Endothelial cell of umbilical vein (primary cell): ENCODE measurements around the gene MIA3. TPM values are rescaled to one million over a fixed set of nuclear protein-coding genes. Genes with fewer than 3 reads are reported as not detected.

Experiments used
- BruUV-seq: library from RNA; stranded (reverse); fragments of 400-500 nt; replicated peaks from 2 replicates; lab custom pipeline; 2021; lab: Mats Ljungman, UMichigan
- CTCF ChIA-PET: fragments of 300-600, 350-600 bp; sonication (Branson Sonifier 250); formaldehyde crosslinking; loops from one replicate; lab custom pipeline; 2021; ENCODE audit warnings: antibody characterized with exemption, inconsistent platforms; lab: Charles Lee
- POLR2A ChIA-PET: fragments of 300-600, 350-600 bp; sonication (Branson Sonifier 250); formaldehyde crosslinking; loops from one replicate; lab custom pipeline; 2021; ENCODE audit warnings: antibody characterized with exemption, inconsistent platforms; lab: Charles Lee
- DNase-seq: peaks from one replicate; pipeline ENCODE4 v3.0.0-alpha.2; 2011; ENCODE audit warnings: low read depth, low spot score
- FAIRE-seq: peaks from 2 replicates; lab custom pipeline; 2011; peaks lifted over from hg19 to GRCh38; lab: Jason Lieb, UNC
- H2AFZ ChIP-seq: 2 replicates; pipeline ENCODE4 v1.6.0; 2012; ENCODE audit warnings: low read depth, low read length, control low read depth, inconsistent platforms
- H3K27ac ChIP-seq: 2 replicates; pipeline ENCODE4 v1.5.1; 2011; ENCODE audit warnings: low read depth, mild to moderate bottlenecking, control low read depth, low read length, moderate library complexity; ENCODE audit not compliant: insufficient read depth
- H3K27me3 ChIP-seq, 2 experiments: 2 replicates each; pipeline versions ENCODE4 v1.6.0 to v1.6.1; 2011; ENCODE audit warnings: low read length in 2 of 2, mixed read lengths in 1 of 2; ENCODE audit not compliant: control insufficient read depth in 2 of 2, insufficient read depth in 2 of 2
- H3K36me3 ChIP-seq, 2 experiments: 2 replicates in 1 of 2; 3 replicates in 1 of 2; pipeline ENCODE4 v1.5.1; 2011; ENCODE audit warnings: low read length in 2 of 2, mild to moderate bottlenecking in 1 of 2, moderate library complexity in 1 of 2; ENCODE audit not compliant: control insufficient read depth in 2 of 2, insufficient read depth in 2 of 2; ENCODE audit errors: extremely low read depth in 1 of 2
- H3K4me1 ChIP-seq: 3 replicates; pipeline ENCODE4 v1.5.1; 2011; ENCODE audit warnings: mild to moderate bottlenecking, low read length; ENCODE audit not compliant: control insufficient read depth, insufficient read depth; ENCODE audit errors: extremely low read depth
- H3K4me2 ChIP-seq: 2 replicates; pipeline ENCODE4 v1.6.1; 2011; ENCODE audit warnings: low read length, control low read depth, mixed read lengths; ENCODE audit not compliant: insufficient read depth
- H3K4me3 ChIP-seq, 3 experiments: fragments of 200-600 bp in 1 of 3; sonication (generic), shearing (Covaris generic) in 1 of 3; replicated peaks in 1 of 3; 2 replicates each; pipeline ENCODE4 v1.5.1; 2011 to 2016; ENCODE audit warnings: control low read depth in 3 of 3, low read length in 3 of 3, mild to moderate bottlenecking in 2 of 3, inconsistent platforms in 1 of 3, low read depth in 1 of 3, moderate library complexity in 1 of 3; ENCODE audit not compliant: insufficient read depth in 1 of 3
- H3K79me2 ChIP-seq: 2 replicates; pipeline ENCODE4 v1.6.0; 2012; ENCODE audit warnings: low read length, inconsistent platforms; ENCODE audit not compliant: control insufficient read depth, insufficient read depth
- H3K9ac ChIP-seq: replicated peaks from 2 replicates; pipeline ENCODE3; 2011; ENCODE audit warnings: low read length, control low read depth; ENCODE audit not compliant: insufficient read depth; ENCODE audit errors: extremely low read depth
- H3K9me1 ChIP-seq: replicated peaks from 3 replicates; pipeline ENCODE4 v1.6.0; 2011; ENCODE audit warnings: mild to moderate bottlenecking, low read length; ENCODE audit not compliant: control insufficient read depth, insufficient read depth; ENCODE audit errors: extremely low read depth
- H3K9me3 ChIP-seq: replicated peaks from 2 replicates; pipeline ENCODE4 v1.5.1; 2012; ENCODE audit warnings: low read length, inconsistent platforms; ENCODE audit not compliant: control insufficient read depth, insufficient read depth
- H4K20me1 ChIP-seq: replicated peaks from 2 replicates; pipeline ENCODE3; 2011; ENCODE audit warnings: mild to moderate bottlenecking, low read length; ENCODE audit not compliant: control insufficient read depth, insufficient read depth; ENCODE audit errors: extremely low read depth
- EZH2 ChIP-seq: IDR thresholded peaks from 2 replicates; pipeline ENCODE4 v1.6.1; 2012; ENCODE audit warnings: borderline replicate concordance, low read depth, mild to moderate bottlenecking, moderate library complexity, low read length, inconsistent platforms; ENCODE audit not compliant: severe bottlenecking
- FOS ChIP-seq: IDR thresholded peaks from 2 replicates; pipeline ENCODE4 v1.6.1; 2011; ENCODE audit warnings: mild to moderate bottlenecking, low read length, moderate library complexity, borderline replicate concordance; ENCODE audit not compliant: insufficient read depth
- GATA2 ChIP-seq: IDR thresholded peaks from 2 replicates; pipeline ENCODE4 v1.7.0; 2011; ENCODE audit warnings: low read depth, mild to moderate bottlenecking, moderate library complexity, mixed read lengths, low read length; ENCODE audit not compliant: insufficient read length, insufficient read depth
- dilution Hi-C: fragments of 300-500 bp; cut with MboI; formaldehyde crosslinking; loops from one replicate; pipeline ENCODE4 v1.15.0; 2019; ENCODE audit warnings: low sequenced_read_pairs; ENCODE audit not compliant: extremely low pct_ligation_motif_present
- intact Hi-C: fragments of 100-400 bp; cut with micrococcal nuclease; formaldehyde crosslinking; loops from one replicate; pipeline ENCODE4 v1.10.0; 2022
- polyA plus RNA-seq, 4 experiments: library from polyadenylated mRNA; depleted of rRNA in 3 of 4; stranded (reverse) in 3 of 4; unstranded in 1 of 4; fragments of >200 nt; gene quantifications; 2 replicates each; pipeline versions ENCODE4 v1.2.1 to v1.2.3, GENCODE V29; 2011 to 2012; ENCODE audit warnings: missing spikeins in 1 of 4
- total RNA-seq: library from RNA; stranded (reverse); gene quantifications from 2 replicates; pipeline ENCODE4 v1.2.3, GENCODE V29; 2021
- TF ChIP-seq, protein P1 (sequence below): IDR thresholded peaks from 2 replicates; pipeline ENCODE4 v1.6.1; 2011; ENCODE audit not compliant: insufficient read depth, insufficient read length

MIA3 gene
- total and polyA plus RNA-seq, 2 donors (not counting 3 experiments of a cell fraction or from before 2014, with no cell fraction given): 63.7 to 108 TPM

GRCh38 chr1:222596696-222597095 is 21.2 kb upstream of the MIA3 start:
- Histone ChIP-seq H4K20me1 (no peaks in the 10 kb centered on the region), H3K4me2 (no peak overlapping the region), H3K36me3 (no peaks in the 10 kb centered on the region), H3K27ac (no peak overlapping the region), H2AFZ (no peak overlapping the region), H3K9me3 (no peaks in the 10 kb centered on the region), H3K9me1 (no peaks in the 10 kb centered on the region), H3K4me1 (peaks cover 15% of the 10 kb centered on the region), H3K27me3 (no peaks in the 10 kb centered on the region), H3K4me3 (no peak overlapping the region), H3K9ac (no peak overlapping the region), H3K79me2 (no peaks in the 10 kb centered on the region)
- CTCF ChIA-PET: no interaction called here
- no TSS peak for BruUV-seq
- DNase-seq (no peak), FAIRE-seq (no peak)
- dilution Hi-C loops: no loop called here
- POLR2A ChIA-PET: no interaction called here
- TF ChIP-seq, protein P1, sequence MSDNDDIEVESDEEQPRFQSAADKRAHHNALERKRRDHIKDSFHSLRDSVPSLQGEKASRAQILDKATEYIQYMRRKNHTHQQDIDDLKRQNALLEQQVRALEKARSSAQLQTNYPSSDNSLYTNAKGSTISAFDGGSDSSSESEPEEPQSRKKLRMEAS: no peak
- no peak for TF ChIP-seq GATA2
- no peak for TF ChIP-seq EZH2
- intact Hi-C loops: no loop called here

DNA sequence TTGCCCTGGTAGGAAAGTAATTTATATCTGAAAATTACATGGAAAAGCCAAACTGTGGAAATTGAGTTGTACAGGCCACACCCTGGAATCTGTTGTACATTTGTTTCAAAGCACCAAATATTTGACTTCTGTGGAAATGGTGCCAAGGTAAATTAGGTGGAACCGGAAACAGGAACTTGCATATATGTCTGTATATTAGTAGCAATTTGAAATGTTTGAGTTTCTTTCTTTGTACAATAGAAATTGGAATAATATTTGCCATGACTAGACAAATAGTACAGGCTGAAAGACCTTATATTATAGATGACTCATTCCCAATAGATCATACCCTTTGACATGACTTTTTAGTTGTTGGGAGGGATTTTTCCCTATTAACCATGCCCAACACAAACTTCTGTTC is 17.6 kb upstream of the MIA3 start:
- TF ChIP-seq FOS: peak; percentile 35
- no peak for TF ChIP-seq EZH2
- H2AFZ ChIP-seq: no peak overlapping the region
- peak overlapping the region; percentile 17 for H3K4me2 ChIP-seq
- no peak overlapping the region for H3K9ac ChIP-seq
- no peaks in the 10 kb centered on the region for H3K36me3 ChIP-seq
- BruUV-seq: no TSS peak
- peaks cover 17% of the 10 kb centered on the region for H3K4me1 ChIP-seq
- H3K9me3 ChIP-seq: no peaks in the 10 kb centered on the region
- dilution Hi-C loops (no loop called here), intact Hi-C loops (no loop called here)
- H4K20me1 ChIP-seq: no peaks in the 10 kb centered on the region
- no peak for FAIRE-seq
- peak; percentile 19 for DNase-seq
- no peaks in the 10 kb centered on the region for H3K79me2 ChIP-seq
- H3K9me1 ChIP-seq: no peaks in the 10 kb centered on the region
- ChIA-PET CTCF (interaction anchor here (1.7 kb wide), 1 partner anchor 11 kb away, joined by 5 read pairs; the partner anchor contains the start of gene TAF1A), POLR2A (no interaction called here)
- H3K27ac ChIP-seq: no peak overlapping the region
- H3K27me3 ChIP-seq: no peaks in the 10 kb centered on the region
- no peak overlapping the region for H3K4me3 ChIP-seq
